IPS-18a (cell line): Measurements from ENCODE around the gene ZBTB46.
"Not testable (repeated sequence)": the region's sequence is repeated elsewhere in the genome, so short reads cannot be mapped to it uniquely, and the experiment has no call there.

Experiments
- H3K27ac ChIP-seq: one replicate; pipeline ENCODE4 v1.5.1; 2013; ENCODE audit warnings: low read length
- H3K27me3 ChIP-seq: one replicate; pipeline ENCODE4 v1.6.1; 2013; ENCODE audit warnings: mild to moderate bottlenecking, low read length; ENCODE audit not compliant: control insufficient read depth, insufficient read depth
- H3K36me3 ChIP-seq: one replicate; pipeline ENCODE4 v1.6.1; 2013; ENCODE audit warnings: low read depth, low read length; ENCODE audit not compliant: control insufficient read depth
- H3K4me1 ChIP-seq: one replicate; pipeline ENCODE4 v1.6.1; 2013; ENCODE audit warnings: low read depth, low read length; ENCODE audit not compliant: control insufficient read depth
- H3K4me3 ChIP-seq: one replicate; pipeline ENCODE4 v1.5.1; 2013; ENCODE audit warnings: low read length
- H3K9ac ChIP-seq: one replicate; pipeline ENCODE4 v1.6.1; 2013; ENCODE audit warnings: mild to moderate bottlenecking, low read length, moderate library complexity
- H3K9me3 ChIP-seq: one replicate; pipeline ENCODE4 v1.6.1; 2013; ENCODE audit warnings: low read depth, low read length; ENCODE audit not compliant: control insufficient read depth

The ZBTB46 gene

GRCh38 chr20:63802469-63803240 lies 28.4 kb downstream of the ZBTB46 start:
- Histone ChIP-seq H3K4me1 (no peaks in the 10 kb centered on the region), H3K27ac (no peak overlapping the region)

GRCh38 chr20:63801174-63801573 lies 29.9 kb downstream of the ZBTB46 start:
- H3K9me3 ChIP-seq, H3K27ac ChIP-seq, H3K4me1 ChIP-seq, H3K36me3 ChIP-seq, H3K27me3 ChIP-seq, H3K4me3 ChIP-seq, H3K9ac ChIP-seq: not testable (repeated sequence)

More at GRCh38 chr20:63802469-63803240, 28.4 kb downstream of the ZBTB46 start:
- Histone ChIP-seq H3K4me3 (no peak overlapping the region), H3K27me3 (no peaks in the 10 kb centered on the region), H3K9ac (no peak overlapping the region), H3K36me3 (no peaks in the 10 kb centered on the region), H3K9me3 (no peaks in the 10 kb centered on the region)

- not testable (repeated sequence) for H3K9me3 ChIP-seq, H3K4me3 ChIP-seq, H3K36me3 ChIP-seq, H3K4me1 ChIP-seq, H3K27ac ChIP-seq, H3K9ac ChIP-seq, H3K27me3 ChIP-seq
Measured at GRCh38 chr20:63800411-63800810, 30.7 kb downstream of the ZBTB46 start.

GRCh38 chr20:63799127-63799526 lies 31.9 kb downstream of the ZBTB46 start:
- H3K9ac ChIP-seq, H3K9me3 ChIP-seq, H3K4me3 ChIP-seq, H3K27ac ChIP-seq, H3K4me1 ChIP-seq, H3K27me3 ChIP-seq, H3K36me3 ChIP-seq: not testable (repeated sequence)

DNA sequence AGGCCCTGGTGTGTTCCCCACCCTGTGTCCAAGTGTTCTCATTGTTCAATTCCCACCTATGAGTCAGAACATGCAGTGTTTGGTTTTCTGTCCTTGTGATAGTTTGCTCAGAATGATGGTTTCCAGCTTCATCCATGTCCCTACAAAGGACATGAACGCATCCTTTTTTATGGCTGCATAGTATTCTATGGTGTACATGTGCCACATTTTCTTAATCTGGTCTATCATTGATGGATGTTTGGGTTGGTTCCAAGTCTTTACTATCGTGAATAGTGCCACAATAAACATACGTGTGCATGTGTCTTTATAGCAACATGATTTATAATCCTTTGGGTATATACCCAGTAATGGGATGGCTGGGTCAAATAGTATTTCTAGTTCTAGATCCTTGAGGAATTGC lies 33.9 kb downstream of the ZBTB46 start:
- not testable (repeated sequence) for H3K9ac ChIP-seq, H3K27ac ChIP-seq, H3K4me3 ChIP-seq, H3K36me3 ChIP-seq, H3K27me3 ChIP-seq, H3K9me3 ChIP-seq, H3K4me1 ChIP-seq

- Histone ChIP-seq H3K27ac (no peak overlapping the region), H3K9me3 (no peaks in the 10 kb centered on the region), H3K4me3 (no peak overlapping the region), H3K4me1 (no peaks in the 10 kb centered on the region), H3K36me3 (no peaks in the 10 kb centered on the region), H3K9ac (no peak overlapping the region), H3K27me3 (no peaks in the 10 kb centered on the region)
Measured at GRCh38 chr20:63795178-63795830, 35.8 kb downstream of the ZBTB46 start.

GRCh38 chr20:63794614-63795013 lies 36.5 kb downstream of the ZBTB46 start:
- Histone ChIP-seq H3K4me1 (no peaks in the 10 kb centered on the region), H3K27ac (no peak overlapping the region), H3K27me3 (no peaks in the 10 kb centered on the region)

DNA sequence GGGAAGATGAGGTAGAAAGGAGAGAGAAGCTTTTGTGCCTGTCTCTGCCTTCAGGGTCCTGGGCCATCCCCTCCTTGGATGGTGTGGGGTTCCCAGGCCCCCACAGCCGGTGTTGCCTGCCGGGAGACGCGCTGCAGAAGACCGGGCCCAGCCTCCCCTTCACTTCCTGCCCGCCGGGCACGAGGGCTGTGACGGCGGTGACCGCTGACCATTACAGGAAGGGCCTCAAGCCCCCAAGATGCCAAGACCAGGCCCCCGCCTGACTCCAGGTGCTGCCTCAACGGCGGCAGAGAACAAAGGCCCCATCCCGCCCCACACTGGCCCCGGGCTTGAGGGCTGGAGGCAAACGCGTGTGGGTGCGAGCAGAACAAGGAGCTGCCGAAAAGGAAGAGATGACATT lies 38.2 kb downstream of the ZBTB46 start:
- H3K9ac ChIP-seq, result no peak overlapping the region
- no peaks in the 10 kb centered on the region for H3K27me3 ChIP-seq
- H3K36me3 ChIP-seq, result peaks cover 3% of the 10 kb centered on the region
- H3K4me1 ChIP-seq, result no peaks in the 10 kb centered on the region
- no peak overlapping the region for H3K27ac ChIP-seq
- no peak overlapping the region for H3K4me3 ChIP-seq
- H3K9me3 ChIP-seq, result no peaks in the 10 kb centered on the region

More at GRCh38 chr20:63794614-63795013, 36.5 kb downstream of the ZBTB46 start:
- H3K9ac ChIP-seq, result no peak overlapping the region
- no peak overlapping the region for H3K4me3 ChIP-seq
- peaks cover 3% of the 10 kb centered on the region for H3K36me3 ChIP-seq
- H3K9me3 ChIP-seq, result no peaks in the 10 kb centered on the region

- Histone ChIP-seq H3K27me3 (no peaks in the 10 kb centered on the region), H3K36me3 (peaks cover 3% of the 10 kb centered on the region), H3K9me3 (no peaks in the 10 kb centered on the region), H3K27ac (no peak overlapping the region), H3K4me1 (no peaks in the 10 kb centered on the region), H3K9ac (no peak overlapping the region), H3K4me3 (no peak overlapping the region)
Measured at GRCh38 chr20:63791497-63792156, 39.4 kb downstream of the ZBTB46 start.

- H3K4me3 ChIP-seq, result no peak overlapping the region
- no peaks in the 10 kb centered on the region for H3K27me3 ChIP-seq
- H3K9me3 ChIP-seq, result no peaks in the 10 kb centered on the region
- H3K9ac ChIP-seq, result no peak overlapping the region
- no peaks in the 10 kb centered on the region for H3K4me1 ChIP-seq
- H3K27ac ChIP-seq, result no peak overlapping the region
- peaks cover 3% of the 10 kb centered on the region for H3K36me3 ChIP-seq
Measured at GRCh38 chr20:63790572-63791168, 40.4 kb downstream of the ZBTB46 start.

DNA sequence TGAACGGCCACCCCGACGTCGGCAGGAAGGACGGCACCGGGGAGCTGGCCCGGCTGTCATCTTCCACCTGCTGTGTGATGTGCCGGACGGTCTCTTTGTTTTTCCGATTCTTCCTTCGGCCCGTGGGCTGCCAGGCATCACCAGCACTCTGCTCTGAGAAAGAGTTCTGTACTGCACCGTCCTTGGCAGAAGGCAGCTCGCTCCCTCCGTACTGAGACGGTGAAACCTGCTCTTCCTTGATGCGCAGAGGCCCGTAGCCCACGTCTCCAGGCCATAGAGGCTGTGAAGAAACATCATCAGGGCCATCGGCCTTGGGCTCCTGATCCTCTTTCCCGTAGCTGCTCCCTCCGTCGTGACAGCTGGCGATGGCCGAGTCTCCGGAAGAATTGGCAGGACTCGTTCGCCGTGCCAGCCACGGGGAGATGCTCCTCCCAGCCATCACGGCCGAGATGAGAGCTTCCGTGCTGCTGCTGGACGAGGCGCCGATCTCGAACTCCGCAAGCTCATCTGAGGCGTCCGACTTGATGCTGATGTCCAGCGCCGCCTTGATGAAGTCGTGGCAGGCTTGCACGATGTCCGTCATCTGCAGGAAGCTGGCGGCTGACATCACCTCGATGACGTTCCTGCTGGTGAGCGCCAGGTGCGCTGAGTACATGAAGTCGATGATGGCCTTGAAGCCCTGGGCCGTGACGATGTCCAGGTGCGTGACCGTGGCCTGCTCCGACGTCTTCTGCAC lies 41.1 kb downstream of the ZBTB46 start:
- H3K4me3 ChIP-seq, result no peak overlapping the region
- no peaks in the 10 kb centered on the region for H3K4me1 ChIP-seq
- no peaks in the 10 kb centered on the region for H3K27me3 ChIP-seq
- H3K9me3 ChIP-seq, result no peaks in the 10 kb centered on the region
- no peak overlapping the region for H3K9ac ChIP-seq
- H3K27ac ChIP-seq, result no peak overlapping the region
- H3K36me3 ChIP-seq, result peaks cover 3% of the 10 kb centered on the region
